ENCODE measurements around the gene TBC1D22B.

DNA sequence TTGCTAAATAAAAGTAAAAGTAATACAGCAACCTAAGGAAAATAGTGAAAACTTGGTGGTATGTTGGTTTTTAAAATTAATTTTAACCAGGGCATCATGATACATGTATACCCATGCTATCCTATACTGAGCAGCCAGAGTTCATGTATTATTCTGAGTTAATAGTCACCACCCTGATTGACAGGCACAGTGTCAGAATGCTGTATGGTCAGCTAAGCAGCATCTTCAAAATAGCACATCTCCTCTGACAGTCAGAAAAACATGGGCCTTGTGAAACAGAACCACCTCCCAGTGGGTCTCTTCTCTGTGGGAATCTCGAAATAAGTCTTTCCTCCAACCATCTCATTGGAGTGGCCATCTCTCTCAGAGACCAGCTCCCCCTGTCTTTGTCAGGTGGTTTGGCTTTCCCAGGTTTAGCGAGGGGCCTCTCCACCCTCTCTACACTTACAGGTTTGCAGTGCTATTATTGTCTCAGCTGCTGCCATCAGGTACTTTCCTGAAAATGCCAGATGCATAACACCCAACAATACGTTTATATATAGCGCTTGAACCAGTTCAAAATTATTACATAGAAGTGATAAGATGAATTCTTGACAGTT lies 49.2 kb downstream of the TBC1D22B start:
- TF ChIP-seq POLR2AphosphoS5 (IDR thresholded peaks at IDR 0.05; ENCODE audit: insufficient read depth in 1 of 2, low read depth in 1 of 2) (no peak), POLR2A (IDR thresholded peaks at IDR 0.05) (no peak)
- TF ChIP-seq, protein P1, sequence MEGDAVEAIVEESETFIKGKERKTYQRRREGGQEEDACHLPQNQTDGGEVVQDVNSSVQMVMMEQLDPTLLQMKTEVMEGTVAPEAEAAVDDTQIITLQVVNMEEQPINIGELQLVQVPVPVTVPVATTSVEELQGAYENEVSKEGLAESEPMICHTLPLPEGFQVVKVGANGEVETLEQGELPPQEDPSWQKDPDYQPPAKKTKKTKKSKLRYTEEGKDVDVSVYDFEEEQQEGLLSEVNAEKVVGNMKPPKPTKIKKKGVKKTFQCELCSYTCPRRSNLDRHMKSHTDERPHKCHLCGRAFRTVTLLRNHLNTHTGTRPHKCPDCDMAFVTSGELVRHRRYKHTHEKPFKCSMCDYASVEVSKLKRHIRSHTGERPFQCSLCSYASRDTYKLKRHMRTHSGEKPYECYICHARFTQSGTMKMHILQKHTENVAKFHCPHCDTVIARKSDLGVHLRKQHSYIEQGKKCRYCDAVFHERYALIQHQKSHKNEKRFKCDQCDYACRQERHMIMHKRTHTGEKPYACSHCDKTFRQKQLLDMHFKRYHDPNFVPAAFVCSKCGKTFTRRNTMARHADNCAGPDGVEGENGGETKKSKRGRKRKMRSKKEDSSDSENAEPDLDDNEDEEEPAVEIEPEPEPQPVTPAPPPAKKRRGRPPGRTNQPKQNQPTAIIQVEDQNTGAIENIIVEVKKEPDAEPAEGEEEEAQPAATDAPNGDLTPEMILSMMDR (IDR thresholded peaks at IDR 0.05) = no peak
